Activated CD4-positive, alpha-beta T cell treated with anti-CD3 and anti-CD28 coated beads, Interleukin-2, Interleukin-4, amounts not matched to agents 100 ng/mL and 50 ng/mL, durations not matched to agents 16 hours and 8 hours (primary cell): ENCODE results near the gene SECISBP2.

Source experiments
- DNase-seq: peaks from one replicate; pipeline ENCODE4 v3.0.0-alpha.2; 2020; ENCODE audit warnings: low spot score

Gene SECISBP2

GRCh38 chr9:89347651-89348050 lies 29.4 kb downstream of the SECISBP2 start:
- no peak for DNase-seq

DNA sequence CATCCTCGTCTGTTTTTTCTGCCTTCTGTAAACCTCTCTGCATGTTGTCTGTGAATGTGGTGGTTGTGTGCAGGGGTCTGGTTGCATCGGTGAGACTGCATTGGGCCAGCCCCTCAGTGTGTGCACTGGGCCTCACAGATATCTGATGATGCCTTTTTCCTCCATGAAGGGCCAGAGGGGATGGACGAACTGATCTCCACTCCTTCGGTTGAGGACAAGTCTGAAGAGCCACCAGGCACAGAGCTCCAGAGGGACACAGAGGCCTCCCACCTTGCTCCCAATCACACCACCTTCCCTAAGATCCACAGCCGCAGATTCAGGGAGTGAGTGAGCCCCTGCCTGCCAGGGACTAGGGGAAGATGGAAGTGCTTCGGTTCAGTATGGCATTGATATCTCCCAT lies 31.3 kb downstream of the SECISBP2 start:
- DNase-seq = no peak

GRCh38 chr9:89350988-89351557 lies 32.8 kb downstream of the SECISBP2 start:
- no peak for DNase-seq

DNA sequence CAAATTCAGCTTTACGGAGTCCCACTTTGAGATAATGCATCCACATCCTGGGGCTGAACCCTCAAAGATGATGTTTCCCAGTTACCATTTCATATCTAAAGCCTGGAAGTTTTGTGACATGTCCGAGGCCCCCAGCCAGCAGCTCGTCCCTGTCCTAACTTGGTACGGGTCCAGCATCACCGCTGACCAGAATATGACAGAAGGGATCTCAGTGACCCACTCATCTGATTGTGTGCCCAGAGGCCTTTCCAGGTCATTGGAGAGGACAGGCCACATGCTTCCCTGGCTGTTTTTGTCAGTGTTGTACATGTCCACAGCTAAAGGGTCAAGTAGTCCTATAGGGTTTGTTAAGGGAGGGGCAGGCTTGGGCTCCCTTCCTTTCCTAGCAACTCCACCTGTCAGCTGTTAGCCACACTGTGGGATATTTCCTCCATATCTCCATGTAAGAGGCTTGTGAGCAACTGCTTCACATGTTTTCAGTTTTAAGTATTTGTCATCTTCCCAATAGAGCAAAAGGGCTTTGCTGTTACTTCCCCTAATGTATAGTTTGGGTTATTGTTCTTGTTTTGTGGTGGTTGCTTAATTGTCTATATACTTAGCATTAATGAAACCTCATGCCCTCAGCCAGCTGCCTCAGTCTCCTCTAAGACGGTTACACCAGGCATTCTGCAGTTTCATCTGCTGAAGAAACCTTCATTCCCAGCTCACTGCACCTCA lies 33.4 kb downstream of the SECISBP2 start:
- DNase-seq = no peak

DNA sequence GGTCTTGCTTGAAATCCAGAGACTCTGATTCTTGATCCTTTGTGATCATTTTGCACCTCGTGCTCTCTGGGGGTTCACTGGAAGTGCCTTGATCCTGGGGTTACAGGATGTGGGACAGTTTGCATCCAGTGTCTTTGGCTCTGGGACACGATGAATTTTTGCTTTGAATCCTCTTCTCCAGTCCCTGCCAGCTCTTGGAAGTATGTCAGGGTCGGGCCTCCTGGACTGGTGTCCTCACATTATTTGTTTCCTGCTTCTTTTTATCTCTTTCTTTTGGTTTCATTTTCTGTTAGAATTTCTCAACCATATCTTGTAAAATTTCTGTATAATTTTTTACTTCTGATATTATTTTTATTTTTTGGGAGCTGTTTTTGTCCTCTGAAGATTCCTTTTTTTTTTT lies 34.2 kb downstream of the SECISBP2 start:
- no peak for DNase-seq

GRCh38 chr9:89352874-89353649 lies 34.8 kb downstream of the SECISBP2 start:
- no peak for DNase-seq

GRCh38 chr9:89353989-89354388 lies 35.7 kb downstream of the SECISBP2 start:
- DNase-seq = no peak

GRCh38 chr9:89354471-89354870 lies 36.2 kb downstream of the SECISBP2 start:
- DNase-seq = no peak

DNA sequence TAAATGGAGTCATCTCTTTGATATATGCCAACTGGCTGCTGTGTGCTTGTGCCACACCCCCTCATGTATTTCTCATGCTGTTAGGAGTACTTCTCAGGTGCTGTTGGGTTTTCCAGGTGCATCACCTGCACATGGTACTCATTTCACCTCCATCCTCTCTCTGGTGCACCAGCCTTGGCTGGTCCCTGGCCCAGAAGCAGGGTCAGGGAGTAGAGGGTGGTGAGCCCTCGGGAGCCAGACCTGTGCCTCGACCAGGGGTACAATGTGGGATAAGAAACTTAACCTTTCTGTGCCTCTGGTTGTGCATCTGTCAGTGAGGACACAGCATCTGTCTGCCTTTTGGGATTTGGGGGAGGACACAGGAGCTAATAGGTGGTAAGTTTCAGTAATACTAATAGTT lies 38.5 kb downstream of the SECISBP2 start:
- no peak for DNase-seq

DNA sequence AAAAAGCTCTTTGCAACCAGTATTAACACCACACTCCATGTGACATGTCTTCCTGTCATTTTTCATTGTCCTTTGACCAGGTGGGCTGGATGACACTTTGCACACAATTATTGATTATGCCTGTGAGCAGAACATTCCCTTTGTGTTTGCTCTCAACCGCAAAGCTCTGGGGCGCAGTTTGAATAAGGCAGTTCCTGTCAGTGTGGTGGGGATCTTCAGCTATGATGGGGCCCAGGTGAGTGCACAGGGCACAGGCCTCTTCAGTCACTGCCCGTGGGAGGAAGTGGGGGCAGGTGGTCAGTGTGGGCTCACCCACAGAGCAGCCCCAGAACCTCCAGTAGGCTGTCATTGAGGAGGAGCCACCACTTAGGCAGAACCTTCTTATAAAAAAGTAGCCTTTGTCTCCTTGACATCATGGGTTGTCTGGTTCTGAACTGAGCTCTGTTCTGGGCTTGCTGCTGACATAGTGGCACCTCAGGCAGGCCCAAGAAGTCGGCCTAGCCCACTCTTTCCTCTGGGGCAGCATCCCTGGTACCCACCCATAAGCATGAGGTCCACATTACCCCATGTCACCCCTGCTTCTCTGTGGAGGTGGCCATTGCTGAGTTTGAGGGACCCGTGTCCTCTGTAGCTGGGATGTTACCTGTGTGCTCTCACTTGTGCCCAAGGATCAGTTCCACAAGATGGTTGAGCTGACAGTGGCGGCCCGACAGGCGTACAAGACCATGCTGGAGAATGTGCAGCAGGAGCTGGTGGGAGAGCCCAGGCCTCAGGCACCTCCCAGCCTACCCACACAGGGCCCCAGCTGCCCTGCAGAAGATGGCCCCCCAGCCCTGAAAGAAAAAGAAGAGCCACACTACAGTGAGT lies 39.3 kb downstream of the SECISBP2 start:
- DNase-seq = no peak

DNA sequence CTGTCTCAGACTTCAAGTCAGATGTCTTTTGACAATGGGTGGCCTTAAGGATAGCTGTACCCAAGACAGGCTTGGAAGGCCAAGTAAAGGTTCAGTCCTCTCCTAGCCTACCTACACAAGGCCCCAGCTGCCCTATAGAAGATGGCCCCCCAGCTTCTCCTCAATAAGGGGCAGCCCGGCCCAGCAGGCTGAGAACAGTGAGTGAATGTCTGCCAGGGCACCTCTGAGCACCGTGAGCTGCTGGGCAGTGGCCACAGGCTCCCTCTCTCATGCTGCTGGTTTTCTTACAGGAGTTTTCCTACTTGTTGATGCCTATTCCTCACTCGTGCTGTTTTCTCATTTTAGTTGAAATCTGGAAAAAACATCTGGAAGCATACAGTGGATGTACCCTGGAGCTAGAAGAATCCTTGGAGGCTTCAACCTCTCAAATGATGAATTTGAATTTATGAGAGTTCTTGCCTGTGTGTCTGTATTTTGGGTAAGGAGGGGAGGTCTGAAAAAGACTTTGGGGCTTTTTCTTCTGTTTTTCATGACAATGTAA lies 40.1 kb downstream of the SECISBP2 start:
- DNase-seq = no peak

DNA sequence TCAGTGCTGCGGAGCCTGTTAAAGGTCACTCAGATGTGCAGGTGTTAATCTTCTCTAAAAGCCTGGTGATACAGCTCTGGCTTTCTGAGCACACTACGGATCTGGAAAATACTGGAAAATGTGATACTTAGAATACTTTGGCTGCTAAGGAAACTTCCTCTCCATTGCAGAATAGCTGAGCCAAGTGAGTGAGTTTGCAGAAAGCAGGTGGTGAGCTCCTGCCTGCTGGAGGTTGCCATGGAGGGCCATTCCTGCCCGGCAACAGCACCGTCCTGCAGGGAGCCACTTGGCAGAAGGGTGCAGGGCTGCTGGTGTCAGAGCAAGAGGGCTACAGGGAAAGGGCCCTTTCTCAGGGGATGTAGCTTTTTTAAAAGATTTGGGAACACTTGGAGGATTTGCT lies 40.7 kb downstream of the SECISBP2 start:
- no peak for DNase-seq

DNA sequence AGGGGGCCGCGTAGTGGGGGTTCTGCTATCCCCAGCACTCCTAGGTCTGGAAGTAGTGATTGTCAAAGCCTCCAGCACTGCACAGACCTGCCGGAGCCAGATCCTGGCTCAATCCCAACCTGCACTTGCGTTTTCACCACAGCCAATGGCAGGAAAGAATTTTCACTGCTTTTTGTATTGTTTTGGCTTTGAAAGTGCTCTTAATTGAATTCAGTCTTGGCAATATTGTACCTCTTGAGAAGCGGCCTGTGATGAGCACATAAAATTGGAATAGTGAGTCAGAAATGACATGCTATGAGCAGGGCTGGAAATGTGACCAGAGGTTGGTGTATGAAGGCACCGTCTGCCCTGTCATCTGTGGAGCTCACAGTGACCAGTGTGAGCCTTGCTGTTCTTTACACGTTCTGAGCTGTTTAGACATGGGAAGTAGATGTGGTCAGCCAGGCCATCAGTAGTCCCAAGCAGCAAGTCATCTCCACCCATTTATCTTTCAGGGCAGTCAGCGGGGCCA lies 41.5 kb downstream of the SECISBP2 start:
- no peak for DNase-seq

- no peak for DNase-seq
Measured at GRCh38 chr9:89360465-89360864, 42.2 kb downstream of the SECISBP2 start.

DNA sequence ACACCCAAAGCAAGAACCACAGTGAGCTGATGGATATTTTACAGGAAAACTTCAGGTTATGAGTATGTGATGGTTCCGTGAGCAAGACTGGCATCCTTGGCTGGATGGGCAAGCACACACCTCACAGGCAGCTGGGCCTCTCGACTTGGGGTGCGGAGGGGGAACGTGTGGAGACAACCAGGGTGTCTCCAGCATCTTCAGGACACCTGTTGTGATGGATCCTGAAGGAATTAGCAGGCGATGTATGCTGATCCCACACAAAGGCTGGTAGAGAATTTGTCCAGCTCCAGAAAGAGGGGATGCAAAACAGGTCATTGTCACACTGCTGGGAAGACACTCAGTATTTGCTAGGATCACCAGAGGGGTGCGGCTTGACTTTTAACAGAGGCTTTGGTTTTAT lies 42.7 kb downstream of the SECISBP2 start:
- DNase-seq = no peak

GRCh38 chr9:89361816-89362646 lies 43.7 kb downstream of the SECISBP2 start:
- no peak for DNase-seq

DNA sequence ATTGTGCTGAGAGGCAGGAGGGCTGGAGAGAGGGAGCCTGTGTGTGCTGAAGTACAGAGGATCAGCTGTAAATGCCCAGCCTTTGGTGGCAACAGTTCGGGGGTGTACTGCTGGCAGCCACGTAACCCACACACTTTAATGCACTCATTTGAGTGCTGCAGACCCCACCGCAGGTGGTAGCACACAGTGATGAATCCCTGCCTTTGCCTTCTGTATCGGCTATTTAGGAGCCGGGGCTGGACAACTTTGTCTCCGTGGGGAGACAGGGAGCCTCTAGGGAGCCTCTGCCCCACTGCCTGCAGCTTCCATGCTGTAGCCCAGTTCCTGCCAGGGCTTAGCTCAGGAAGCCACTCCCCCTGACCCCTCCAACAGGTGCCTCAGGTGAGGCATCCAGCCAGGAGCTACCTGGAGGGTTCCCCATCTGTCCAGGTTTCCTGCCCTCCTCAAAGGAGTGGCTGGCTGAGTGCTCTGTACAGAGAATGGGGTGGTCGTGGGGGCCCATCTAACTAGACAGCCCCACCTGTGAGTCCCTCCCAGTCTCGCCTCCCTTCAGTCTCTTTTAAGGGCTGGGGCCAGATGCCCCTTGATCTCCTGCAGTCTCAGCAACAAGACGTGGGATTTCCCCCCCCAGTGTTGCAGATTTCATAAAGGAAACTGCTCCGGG lies 44.5 kb downstream of the SECISBP2 start:
- no peak for DNase-seq

GRCh38 chr9:89363311-89363670 lies 45.0 kb downstream of the SECISBP2 start:
- no peak for DNase-seq

GRCh38 chr9:89363921-89364665 lies 45.8 kb downstream of the SECISBP2 start:
- DNase-seq = no peak
